ENCODE results near the gene ANKRD27. TPM values are rescaled to one million over a fixed set of nuclear protein-coding genes. Genes with fewer than 3 reads are reported as not detected.

Gene ANKRD27
- polyA plus RNA-seq, 1 experiment = 28.7 TPM

GRCh38 chr19:32692727-32693061 lies 17.7 kb upstream of the ANKRD27 start:
- no peak for DNase-seq (ENCODE audit: low read depth, low spot score)
- Histone ChIP-seq H3K27ac (ENCODE audit: low read depth, low read length) (no peak overlapping the region), H3K27me3 (ENCODE audit: control insufficient read depth, insufficient read depth, low read length) (no peaks in the 10 kb centered on the region), H3K4me3 (ENCODE audit: low read depth, low read length) (peak overlapping the region; percentile 67), H3K9me3 (ENCODE audit: control insufficient read depth, insufficient read depth, low read length) (peaks cover 7% of the 10 kb centered on the region)
- ChIA-PET POLR2A (no interaction called here), CTCF (no interaction called here)
- no peak for TF ChIP-seq CTCF (IDR thresholded peaks at IDR 0.05; ENCODE audit: low read depth, low read length)

DNA sequence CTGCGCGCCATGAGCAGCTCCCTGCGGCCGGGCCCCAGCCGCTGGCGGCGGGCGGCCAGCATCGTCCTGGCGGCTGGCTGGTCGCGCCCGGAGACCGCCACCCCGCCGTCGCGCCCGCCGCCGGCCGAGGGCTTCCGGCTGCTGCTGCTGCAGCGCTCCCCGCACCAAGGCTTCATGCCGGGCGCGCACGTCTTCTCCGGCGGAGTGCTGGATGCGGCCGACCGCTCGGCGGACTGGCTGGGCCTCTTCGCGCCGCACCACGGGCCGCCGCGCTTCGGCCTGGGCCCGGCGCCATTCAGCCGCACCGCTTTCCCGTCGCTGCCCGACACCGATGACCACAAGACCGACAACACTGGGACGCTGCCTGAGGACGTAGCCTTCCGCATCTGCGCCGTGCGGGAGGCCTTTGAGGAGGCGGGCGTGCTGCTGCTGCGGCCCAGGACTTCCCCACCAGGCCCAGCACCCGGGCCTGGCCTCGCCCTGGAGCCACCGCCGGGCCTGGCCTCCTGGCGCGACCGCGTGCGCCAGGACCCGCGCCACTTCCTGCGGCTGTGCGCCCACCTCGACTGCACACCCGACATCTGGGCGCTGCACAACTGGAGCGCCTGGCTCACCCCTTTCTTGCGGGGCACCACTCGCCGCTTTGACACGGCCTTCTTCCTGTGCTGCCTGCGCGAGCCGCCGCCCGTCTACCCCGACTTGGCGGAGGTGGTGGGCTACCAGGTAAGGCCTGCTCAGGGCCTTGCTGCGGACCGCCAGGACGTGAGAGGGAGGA lies 17.2 kb upstream of the ANKRD27 start:
- H3K27me3 ChIP-seq (ENCODE audit: control insufficient read depth, insufficient read depth, low read length) = no peaks in the 10 kb centered on the region
- TF ChIP-seq CTCF (IDR thresholded peaks at IDR 0.05; ENCODE audit: low read depth, low read length) = no peak
- ChIA-PET POLR2A (interaction anchor here (0.9 to 1.3 kb wide), 3 partner anchors 8 to 16 kb away, joined by 3 to 7 read pairs (median 4); partner anchors contain the start of genes ANKRD27 and RGS9BP), CTCF (no interaction called here)
- peak overlapping the region; percentile 61 for H3K27ac ChIP-seq (ENCODE audit: low read depth, low read length)
- DNase-seq (ENCODE audit: low read depth, low spot score) = no peak
- H3K9me3 ChIP-seq (ENCODE audit: control insufficient read depth, insufficient read depth, low read length) = peaks cover 7% of the 10 kb centered on the region
- H3K4me3 ChIP-seq (ENCODE audit: low read depth, low read length) = peak overlapping the region; percentile 67

DNA sequence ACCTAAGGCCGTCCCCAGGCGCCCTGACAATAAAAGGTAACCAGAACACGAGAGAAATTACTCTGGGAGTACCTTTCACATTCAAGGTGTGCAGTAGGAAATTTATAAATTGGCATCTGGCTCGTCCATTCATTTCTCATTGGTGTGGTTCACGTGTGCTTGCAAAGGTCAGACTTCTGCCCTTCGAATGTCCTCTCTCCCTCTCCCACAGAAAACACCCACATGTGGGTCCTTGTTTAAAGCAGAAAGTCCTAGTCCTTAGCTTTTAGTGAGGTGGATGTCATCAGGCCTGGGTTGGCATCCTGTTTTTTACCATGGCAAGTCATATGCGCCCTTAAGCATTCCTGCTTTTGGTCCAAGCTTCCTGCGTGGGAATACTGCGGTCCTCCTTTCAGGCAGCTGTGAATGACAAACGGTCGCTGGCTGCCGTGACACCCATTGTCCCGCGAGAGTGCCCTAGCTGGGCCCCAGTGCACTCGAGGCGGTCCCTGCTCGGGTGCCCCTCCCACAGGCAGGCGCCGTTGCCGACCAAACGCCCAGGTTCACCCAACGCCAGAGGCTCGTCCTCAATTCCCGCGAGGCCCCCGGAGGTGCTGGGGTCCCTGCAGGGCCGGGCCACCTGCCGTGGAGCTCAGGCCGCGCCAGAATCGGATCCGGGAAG lies 16.4 kb upstream of the ANKRD27 start, which contains the start of gene NUDT19:
NUDT19 (plus strand) TSS at position 531 of the 661 bp plus-strand sequence. CDS start 140 bp downstream, outside the sequence.
- peak; percentile 13 for DNase-seq (ENCODE audit: low read depth, low spot score)
- POLR2A ChIA-PET = interaction anchor here (0.6 to 1.3 kb wide), 4 partner anchors 9 to 55 kb away, joined by 3 to 7 read pairs (median 4); partner anchors contain the start of genes ANKRD27 and RGS9BP
- TF ChIP-seq CTCF (IDR thresholded peaks at IDR 0.05; ENCODE audit: low read depth, low read length) = no peak
- Histone ChIP-seq H3K27me3 (ENCODE audit: control insufficient read depth, insufficient read depth, low read length) (no peaks in the 10 kb centered on the region), H3K4me3 (ENCODE audit: low read depth, low read length) (peak within 1 kb of the TSS; percentile 67), H3K9me3 (ENCODE audit: control insufficient read depth, insufficient read depth, low read length) (peaks cover 7% of the 10 kb centered on the region), H3K27ac (ENCODE audit: low read depth, low read length) (peak within 1 kb of the TSS; percentile 61)
- CTCF ChIA-PET = interaction anchor here (0.6 kb wide), 1 partner anchor 236 kb away, joined by 11 read pairs; no protein-coding TSS in a partner anchor

GRCh38 chr19:32688311-32688710 lies 13.3 kb upstream of the ANKRD27 start:
- no peak overlapping the region for H3K4me3 ChIP-seq (ENCODE audit: low read depth, low read length)
- TF ChIP-seq CTCF (IDR thresholded peaks at IDR 0.05; ENCODE audit: low read depth, low read length) = no peak
- H3K9me3 ChIP-seq (ENCODE audit: control insufficient read depth, insufficient read depth, low read length) = peaks cover 7% of the 10 kb centered on the region
- DNase-seq (ENCODE audit: low read depth, low spot score) = no peak
- ChIA-PET POLR2A (no interaction called here), CTCF (no interaction called here)
- H3K27me3 ChIP-seq (ENCODE audit: control insufficient read depth, insufficient read depth, low read length) = no peaks in the 10 kb centered on the region
- H3K27ac ChIP-seq (ENCODE audit: low read depth, low read length) = no peak overlapping the region

DNA sequence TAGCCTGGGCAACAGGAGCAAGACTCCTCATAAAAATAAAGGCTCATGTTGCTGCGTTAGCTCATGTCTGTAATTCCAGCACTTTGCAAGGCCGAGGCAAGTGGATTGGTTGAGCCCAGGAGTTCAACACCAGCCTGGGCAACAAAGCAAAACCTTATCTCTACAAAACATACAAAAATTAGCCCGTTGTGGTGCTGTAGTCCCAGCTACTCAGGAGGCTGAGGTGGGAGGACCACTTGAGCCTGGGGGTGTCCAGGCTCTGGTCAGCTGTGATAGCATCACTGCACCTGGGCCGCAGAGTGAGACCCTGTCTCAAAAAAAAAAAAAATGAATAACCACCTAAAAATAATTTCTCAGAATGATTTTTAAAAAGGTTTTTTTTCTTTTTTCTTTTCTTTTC lies 12.7 kb upstream of the ANKRD27 start:
- peaks cover 3% of the 10 kb centered on the region; the same call in 1 of the 2 replicates for H3K9me3 ChIP-seq (ENCODE audit: control insufficient read depth, insufficient read depth, low read length)
- no peak for TF ChIP-seq CTCF (IDR thresholded peaks at IDR 0.05; ENCODE audit: low read depth, low read length)
- ChIA-PET CTCF (no interaction called here), POLR2A (no interaction called here)
- no peaks in the 10 kb centered on the region for H3K27me3 ChIP-seq (ENCODE audit: control insufficient read depth, insufficient read depth, low read length)
- H3K27ac ChIP-seq (ENCODE audit: low read depth, low read length) = no peak overlapping the region
- DNase-seq (ENCODE audit: low read depth, low spot score) = no peak
- H3K4me3 ChIP-seq (ENCODE audit: low read depth, low read length) = no peak overlapping the region
